GM18502 (cell line): Measurements from ENCODE around the gene AHSP.
"Not testable (repeated sequence)": the region's sequence is repeated elsewhere in the genome, so short reads cannot be mapped to it uniquely, and the experiment has no call there.

Source experiments
- ATAC-seq: cut with Tn5 transposase; IDR thresholded peaks from one replicate; pipeline ENCODE4 v1.9.1; 2021; ENCODE audit warnings: mild to moderate bottlenecking; ENCODE audit not compliant: unreplicated experiment, poor library complexity

The AHSP gene

GRCh38 chr16:31527734-31528274 lies at the start of gene AHSP:
AHSP (plus strand) TSS chr16:31527900; CDS start chr16:31528140, 240 bp downstream.
- no peak for ATAC-seq

DNA sequence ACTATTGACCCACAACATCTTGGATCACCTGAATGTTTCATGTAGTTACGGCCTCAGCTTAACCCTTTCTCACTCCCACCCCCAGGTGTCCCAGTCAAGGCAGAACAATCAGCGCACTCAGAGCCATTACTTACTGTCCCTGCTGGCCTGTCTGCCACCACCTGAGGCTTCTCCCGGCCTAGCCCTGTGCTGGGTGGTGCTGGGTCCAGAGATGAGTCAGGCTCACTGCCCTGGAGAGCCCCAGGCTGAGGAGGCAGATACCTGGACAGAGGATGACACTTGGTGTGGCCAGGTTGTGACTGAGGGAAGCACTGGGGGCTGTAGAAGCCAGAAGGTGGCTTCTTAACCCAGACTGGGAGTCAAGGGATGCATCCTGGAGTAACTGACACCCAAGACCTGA lies 48.7 kb upstream of the AHSP start:
- ATAC-seq = no peak

- no peak for ATAC-seq
Observed at GRCh38 chr16:31479751-31480150, 47.9 kb upstream of the AHSP start.

DNA sequence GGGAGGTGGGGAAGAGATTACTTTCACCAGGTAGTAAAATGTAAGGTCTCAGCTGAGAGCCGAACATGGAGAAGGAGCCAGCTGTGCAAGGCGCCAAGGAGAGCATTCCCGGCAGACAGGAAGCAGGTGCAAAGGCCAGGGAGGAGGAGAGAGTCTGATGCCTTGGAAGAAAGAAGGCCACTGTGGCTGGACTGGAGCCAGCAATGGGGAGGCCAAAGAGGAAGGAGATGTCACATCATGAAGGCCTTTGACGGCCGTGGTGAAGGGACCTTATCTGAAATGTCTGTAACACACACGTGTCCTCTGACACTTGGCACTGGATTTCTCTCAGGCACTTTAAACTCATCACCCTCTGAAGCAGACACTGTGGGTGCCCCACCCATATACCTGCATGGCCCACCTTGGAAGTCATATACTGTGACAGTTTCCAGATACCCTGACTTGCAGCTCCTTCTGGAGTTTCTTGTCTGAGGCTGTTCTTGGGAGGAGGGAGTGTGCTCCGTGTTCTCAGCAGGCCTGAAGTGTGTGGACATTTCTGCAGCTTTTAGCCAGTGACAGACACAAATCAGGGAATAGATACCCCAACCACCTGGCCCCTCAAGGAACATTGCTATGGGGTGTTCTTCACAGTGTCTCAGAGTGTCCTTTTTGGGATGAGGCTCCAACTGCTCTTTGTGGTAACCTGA lies 46.7 kb upstream of the AHSP start:
- ATAC-seq = no peak

DNA sequence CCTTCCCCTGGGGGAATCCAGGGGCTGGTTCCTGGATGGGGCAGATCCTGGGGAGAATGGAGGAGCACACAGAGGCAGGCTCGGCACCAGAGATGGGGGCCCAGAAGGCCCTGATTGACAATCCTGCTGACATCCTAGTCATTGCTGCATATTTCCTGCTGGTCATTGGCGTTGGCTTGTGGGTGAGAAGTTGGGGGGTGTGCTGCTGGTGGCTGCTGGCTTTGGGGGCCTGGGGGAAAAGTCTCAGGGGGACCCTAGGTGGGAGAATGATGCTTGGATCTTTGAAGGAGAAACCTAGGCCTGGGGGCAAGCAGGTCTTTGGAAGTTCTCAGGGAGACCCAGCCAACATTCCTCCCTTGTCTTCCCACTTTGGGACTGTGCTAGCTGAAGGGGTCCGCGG lies 44.6 kb upstream of the AHSP start, which contains the start of gene SLC5A2:
Gene SLC5A2, plus strand, starts transcription at position 43 of the 400 bp plus-strand sequence. Its CDS starts 14 bp downstream, at position 57.
- no peak for ATAC-seq

GRCh38 chr16:31484048-31484447 lies 43.7 kb upstream of the AHSP start:
- ATAC-seq = not testable (repeated sequence)

DNA sequence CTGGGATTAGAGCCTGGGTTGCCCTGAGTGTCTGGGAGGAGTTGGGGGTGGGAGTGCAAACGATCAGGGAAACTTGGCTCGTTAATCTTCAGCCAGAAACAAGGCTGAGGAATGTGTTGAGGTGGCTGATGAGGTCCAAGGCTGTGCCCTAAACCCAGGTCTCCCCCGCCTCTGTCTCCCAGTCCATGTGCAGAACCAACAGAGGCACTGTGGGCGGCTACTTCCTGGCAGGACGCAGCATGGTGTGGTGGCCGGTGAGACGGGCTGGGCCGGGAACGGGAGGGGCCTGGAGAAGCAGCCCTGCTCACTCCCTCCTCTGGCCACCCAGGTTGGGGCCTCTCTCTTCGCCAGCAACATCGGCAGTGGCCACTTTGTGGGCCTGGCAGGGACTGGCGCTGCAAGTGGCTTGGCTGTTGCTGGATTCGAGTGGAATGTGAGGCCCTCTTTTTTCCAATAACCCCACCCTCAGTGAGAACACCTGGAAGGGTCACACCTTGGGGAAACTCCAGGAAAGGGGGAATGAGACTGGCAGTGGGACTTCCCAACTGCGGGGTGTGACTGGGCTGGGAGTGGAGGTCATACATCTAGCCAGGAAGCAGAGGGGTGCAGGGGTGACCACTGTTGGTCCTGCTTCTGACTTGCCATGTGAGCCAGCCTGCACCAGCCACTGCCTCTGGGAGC lies 43.1 kb upstream of the AHSP start:
- ATAC-seq = no peak

DNA sequence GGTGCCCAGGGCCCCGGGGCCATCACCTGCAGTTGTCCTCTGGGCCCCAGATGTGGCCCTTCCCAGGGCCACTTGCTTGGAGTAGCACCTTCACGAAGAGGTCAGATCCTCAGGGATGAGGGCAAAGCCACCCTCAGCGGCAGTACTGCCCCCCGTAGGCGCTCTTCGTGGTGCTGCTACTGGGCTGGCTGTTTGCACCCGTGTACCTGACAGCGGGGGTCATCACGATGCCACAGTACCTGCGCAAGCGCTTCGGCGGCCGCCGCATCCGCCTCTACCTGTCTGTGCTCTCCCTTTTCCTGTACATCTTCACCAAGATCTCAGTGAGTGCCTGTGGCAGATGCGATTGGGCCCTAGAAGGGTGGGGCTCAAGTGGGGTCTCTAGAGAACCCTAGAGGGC lies 42.1 kb upstream of the AHSP start:
- no peak for ATAC-seq

DNA sequence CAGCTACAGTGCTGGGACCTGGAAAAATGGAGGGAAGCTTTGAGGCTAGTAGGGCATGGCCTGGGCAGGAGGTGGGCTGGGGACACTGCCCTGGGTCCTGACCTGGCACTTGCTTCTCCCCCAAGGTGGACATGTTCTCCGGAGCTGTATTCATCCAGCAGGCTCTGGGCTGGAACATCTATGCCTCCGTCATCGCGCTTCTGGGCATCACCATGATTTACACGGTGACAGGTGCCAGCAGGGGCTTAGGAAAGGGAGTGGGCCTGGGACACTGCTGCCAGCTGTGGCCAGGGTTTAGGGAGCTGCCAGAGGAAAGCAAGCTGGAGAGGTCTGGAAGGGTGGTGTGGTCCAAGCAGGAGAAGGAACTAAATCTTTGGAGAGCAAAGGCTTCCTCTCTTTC lies 41.7 kb upstream of the AHSP start:
- no peak for ATAC-seq

GRCh38 chr16:31487071-31487719 lies 40.5 kb upstream of the AHSP start:
- no peak for ATAC-seq

- ATAC-seq = peak; percentile 88
Observed at GRCh38 chr16:31487720-31488467, 39.8 kb upstream of the AHSP start.

DNA sequence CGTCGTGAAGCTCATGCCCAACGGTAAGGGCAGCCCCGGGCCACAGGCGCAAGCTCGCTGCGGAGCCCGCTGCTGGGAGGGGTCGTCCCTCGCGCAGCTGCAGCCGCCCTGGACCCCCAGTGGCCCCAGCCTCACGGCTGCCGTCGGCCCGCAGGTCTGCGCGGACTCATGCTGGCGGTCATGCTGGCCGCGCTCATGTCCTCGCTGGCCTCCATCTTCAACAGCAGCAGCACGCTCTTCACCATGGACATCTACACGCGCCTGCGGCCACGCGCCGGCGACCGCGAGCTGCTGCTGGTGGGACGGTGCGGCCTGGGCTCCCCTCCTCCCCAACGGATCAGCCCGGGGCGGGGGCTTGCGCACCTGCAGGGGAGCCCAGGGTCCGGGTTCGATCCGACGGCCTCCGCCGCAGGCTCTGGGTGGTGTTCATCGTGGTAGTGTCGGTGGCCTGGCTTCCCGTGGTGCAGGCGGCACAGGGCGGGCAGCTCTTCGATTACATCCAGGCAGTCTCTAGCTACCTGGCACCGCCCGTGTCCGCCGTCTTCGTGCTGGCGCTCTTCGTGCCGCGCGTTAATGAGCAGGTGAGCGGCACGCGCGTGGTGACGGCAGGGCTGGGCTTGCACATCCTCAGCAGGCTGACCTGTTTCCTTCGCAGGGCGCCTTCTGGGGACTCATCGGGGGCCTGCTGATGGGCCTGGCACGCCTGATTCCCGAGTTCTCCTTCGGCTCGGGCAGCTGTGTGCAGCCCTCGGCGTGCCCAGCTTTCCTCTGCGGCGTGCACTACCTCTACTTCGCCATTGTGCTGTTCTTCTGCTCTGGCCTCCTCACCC lies 39.0 kb upstream of the AHSP start:
- ATAC-seq = no peak

GRCh38 chr16:31489298-31489564 lies 38.5 kb upstream of the AHSP start:
- no peak for ATAC-seq

DNA sequence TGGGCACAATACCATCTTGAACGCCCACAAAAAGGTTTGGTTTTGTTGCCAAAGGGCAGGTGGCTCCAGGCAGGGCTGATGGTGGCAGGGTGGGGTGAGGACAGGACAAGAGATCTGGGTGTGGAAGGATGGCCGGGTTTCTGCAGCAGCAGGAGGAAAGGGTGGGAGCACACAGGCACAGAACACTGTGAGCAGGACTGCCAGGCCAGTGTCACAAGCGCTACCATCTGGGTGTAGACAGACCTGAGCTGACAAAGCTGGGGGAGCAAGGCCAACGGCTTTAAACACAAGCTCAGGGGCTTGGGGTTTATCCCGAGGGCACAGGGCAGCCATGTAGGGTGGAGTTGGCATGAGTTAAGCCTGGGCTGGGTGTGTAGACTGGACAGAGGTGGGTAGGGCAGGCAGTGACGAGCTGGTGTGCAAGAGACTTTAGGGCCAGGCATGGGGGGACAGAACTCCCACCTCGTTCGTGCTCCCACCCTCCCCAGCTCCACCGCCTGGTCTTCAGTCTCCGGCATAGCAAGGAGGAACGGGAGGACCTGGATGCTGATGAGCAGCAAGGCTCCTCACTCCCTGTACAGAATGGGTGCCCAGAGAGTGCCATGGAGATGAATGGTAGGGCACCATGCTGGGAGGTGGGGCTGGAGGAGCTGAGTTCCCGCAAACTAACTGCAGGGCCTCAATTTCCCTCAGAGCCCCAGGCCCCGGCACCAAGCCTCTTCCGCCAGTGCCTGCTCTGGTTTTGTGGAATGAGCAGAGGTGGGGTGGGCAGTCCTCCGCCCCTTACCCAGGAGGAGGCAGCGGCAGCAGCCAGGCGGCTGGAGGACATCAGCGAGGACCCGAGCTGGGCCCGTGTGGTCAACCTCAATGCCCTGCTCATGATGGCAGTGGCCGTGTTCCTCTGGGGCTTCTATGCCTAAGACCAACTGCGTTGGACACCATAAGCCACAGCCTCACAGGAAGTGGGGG lies 37.8 kb upstream of the AHSP start:
- ATAC-seq = no peak

- no peak for ATAC-seq
Observed at GRCh38 chr16:31491778-31492418, 35.8 kb upstream of the AHSP start.

DNA sequence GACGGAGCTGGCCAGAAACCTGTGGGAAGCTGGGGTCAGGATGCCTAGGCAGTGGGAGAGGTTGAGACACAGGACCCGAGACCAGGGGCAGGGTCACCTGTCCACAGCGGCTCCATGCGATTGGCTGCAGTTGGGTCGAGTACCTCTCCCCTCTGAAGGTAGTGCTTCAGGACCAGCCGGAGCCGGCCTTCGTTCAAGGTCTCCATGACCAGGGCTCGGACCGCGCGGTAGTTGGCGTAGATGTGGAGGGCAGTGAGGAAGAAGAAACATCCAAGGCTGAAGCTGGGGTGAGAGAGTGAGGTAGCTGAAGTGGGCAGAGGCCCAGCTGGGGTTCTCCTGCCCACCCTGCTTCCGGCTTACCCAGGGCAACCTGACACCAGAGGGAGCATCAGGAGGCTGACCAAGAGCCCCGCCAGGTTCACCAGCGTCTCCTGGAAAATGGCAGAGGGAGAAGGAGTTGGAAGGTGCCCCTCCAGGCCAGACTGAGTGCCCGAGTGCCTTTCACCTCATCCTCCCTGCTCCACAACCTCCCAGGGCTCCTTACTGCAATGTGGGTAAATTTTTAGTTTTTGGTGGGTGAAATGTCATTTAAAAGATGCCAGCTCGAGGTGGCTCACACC lies 34.1 kb upstream of the AHSP start:
- ATAC-seq = no peak

GRCh38 chr16:31496670-31497069 lies 31.0 kb upstream of the AHSP start:
- ATAC-seq = no peak

DNA sequence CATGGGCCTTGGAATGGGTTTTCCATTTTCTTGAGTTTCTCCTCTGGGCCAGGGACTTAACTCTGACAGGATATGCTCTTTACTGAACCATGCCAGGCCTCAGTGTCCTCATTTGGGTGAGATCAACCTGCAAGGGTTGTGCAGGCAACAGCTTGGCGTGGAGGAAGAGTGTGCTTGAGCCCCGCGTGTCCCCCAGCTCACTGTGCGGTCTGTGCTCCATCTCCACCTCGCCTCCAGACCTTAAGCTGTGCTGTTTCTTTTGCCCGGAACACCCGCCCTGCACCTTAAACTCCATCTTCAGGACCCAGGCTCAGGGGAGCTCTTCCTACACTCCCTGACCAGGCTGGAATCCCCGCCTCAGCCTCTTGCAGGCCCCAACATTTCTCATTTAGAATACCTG lies 29.2 kb upstream of the AHSP start:
- ATAC-seq = no peak
